Aorta (tissue), 4 donors: ENCODE data around the gene ZNF169. TPM values are rescaled to one million over a fixed set of nuclear protein-coding genes. Genes with fewer than 3 reads are reported as not detected.

Source experiments
- polyA plus RNA-seq, 2 donors: library from polyadenylated mRNA; stranded (reverse); fragments of 200-250 nt; gene quantifications; one replicate each; pipeline ENCODE4 v1.2.3, GENCODE V29; 2013
- total RNA-seq, 2 donors: library from RNA; stranded (reverse); fragmentation: NEBNext Ultra II Directional; extraction: Animal tissue kit (Norgen Biotek cat#: 25700); gene quantifications; one replicate each; pipeline ENCODE4 v1.2.1, GENCODE V29; 2021
- donor health status: healthy with polysubstance abuse.
- donor health status: Bipolar disorder and iron deficiency.
- donor health status: DM: no; HTN: no; CAD: no.
- donor health status: DM: yes; HTN: yes; CAD: no.

Gene ZNF169
- total and polyA plus RNA-seq, 4 donors: 1.1 to 13.4 (median 6.7) TPM

Other genes starting within 250 kb of the ZNF169 start
- gene PTPDC1, start 174.8 kb upstream of the ZNF169 start, total RNA-seq: 10 to 100 TPM; 10.9 to 12.9 TPM
- 1 to 10 TPM; 4.0 to 7.8 TPM for gene PTPDC1, start 174.8 kb upstream of the ZNF169 start, polyA plus RNA-seq
- not detected for gene NUTM2F, start 69.3 kb downstream of the ZNF169 start, total RNA-seq
- not detected for gene NUTM2F, start 69.3 kb downstream of the ZNF169 start, polyA plus RNA-seq